ENCODE measurements around the gene UQCC5.

GRCh38 chr3:52502808-52503350 lies 33.5 kb upstream of the UQCC5 start:
- TF ChIP-seq POLR2A (IDR thresholded peaks at IDR 0.05) = no peak
- TF ChIP-seq CTCF (IDR thresholded peaks at IDR 0.05) = no peak
- TF ChIP-seq POLR2AphosphoS5 (IDR thresholded peaks at IDR 0.05) = no peak

All from upper lobe of left lung (tissue), 4 donors.